Measurements from ENCODE around the gene ELAVL3.
"Not testable (repeated sequence)": the region's sequence is repeated elsewhere in the genome, so short reads cannot be mapped to it uniquely, and the experiment has no call there.

Gene ELAVL3

GRCh38 chr19:11458236-11458900, 22.5 kb downstream of the ELAVL3 start:
- DNase-seq = no peak

GRCh38 chr19:11457831-11458230, 23.0 kb downstream of the ELAVL3 start:
- DNase-seq = no peak

- DNase-seq = no peak
Measured at GRCh38 chr19:11457115-11457514, 23.7 kb downstream of the ELAVL3 start.

- no peak for DNase-seq
Measured at GRCh38 chr19:11456659-11457058, 24.2 kb downstream of the ELAVL3 start.

GRCh38 chr19:11455233-11455554, 25.7 kb downstream of the ELAVL3 start:
- not testable (repeated sequence) for DNase-seq

GRCh38 chr19:11453468-11454341, 27.1 kb downstream of the ELAVL3 start:
- no peak for DNase-seq

- DNase-seq = no peak
Measured at GRCh38 chr19:11452620-11453310, 28.1 kb downstream of the ELAVL3 start.

GRCh38 chr19:11451871-11452619, 28.8 kb downstream of the ELAVL3 start:
- DNase-seq = no peak

- DNase-seq = no peak
Measured at GRCh38 chr19:11451327-11451870, 29.4 kb downstream of the ELAVL3 start.

GRCh38 chr19:11450570-11451326, 30.1 kb downstream of the ELAVL3 start:
- DNase-seq = no peak

GRCh38 chr19:11448923-11449554, 31.8 kb downstream of the ELAVL3 start:
- no peak for DNase-seq

- DNase-seq = no peak
Measured at GRCh38 chr19:11448410-11448809, 32.4 kb downstream of the ELAVL3 start.

- no peak for DNase-seq
Measured at GRCh38 chr19:11447347-11448262, 33.2 kb downstream of the ELAVL3 start.

GRCh38 chr19:11446652-11447301, 34.1 kb downstream of the ELAVL3 start:
- DNase-seq = no peak

GRCh38 chr19:11446271-11446651, 34.6 kb downstream of the ELAVL3 start:
- no peak for DNase-seq

- no peak for DNase-seq
Measured at GRCh38 chr19:11445141-11445540, 35.7 kb downstream of the ELAVL3 start.

GRCh38 chr19:11444059-11444458, 36.8 kb downstream of the ELAVL3 start:
- DNase-seq = no peak

GRCh38 chr19:11437955-11438354, 42.9 kb downstream of the ELAVL3 start:
- no peak for DNase-seq

- no peak for DNase-seq
Measured at GRCh38 chr19:11435833-11436313, 45.0 kb downstream of the ELAVL3 start.
